Breast epithelium (tissue), 3 donors: ENCODE measurements around the gene AADACL4.

Experiments
- CTCF ChIP-seq, 3 donors: fragments of 450-650 bp; IDR thresholded peaks; one replicate each; pipeline ENCODE4 v1.5.1; 2016 to 2017; ENCODE audit warnings: antibody characterized with exemption in 3 of 3, mild to moderate bottlenecking in 3 of 3, moderate library complexity in 3 of 3
- POLR2A ChIP-seq: fragments of 450-650 bp; IDR thresholded peaks from one replicate; pipeline ENCODE4 v1.6.1; 2016; ENCODE audit warnings: antibody characterized with exemption, mild to moderate bottlenecking, moderate library complexity
- POLR2AphosphoS5 ChIP-seq, 3 donors: sonication (generic); formaldehyde crosslinking; IDR thresholded peaks; one replicate each; pipeline ENCODE4 v1.6.1; 2017; ENCODE audit warnings: antibody characterized with exemption in 3 of 3

- TF ChIP-seq POLR2A (no peak), CTCF (IDR thresholded peaks at IDR 0.05) (no peak), POLR2AphosphoS5 (IDR thresholded peaks at IDR 0.05) (no peak)
These were observed 28.6 kb upstream of the AADACL4 start for GRCh38 chr1:12615159-12615864.
